HEK293 (cell line): ENCODE results near the gene ZNF45.

ENCODE experiments used
- HOXA7 ChIP-seq: sonication (generic); formaldehyde crosslinking; IDR thresholded peaks from 2 replicates; pipeline ENCODE4 v1.8.1; 2022; ENCODE audit warnings: missing genetic modification reagents, borderline replicate concordance
- MZF1 ChIP-seq: fragments of 450-650 bp; formaldehyde crosslinking; IDR thresholded peaks from 2 replicates; pipeline ENCODE4 v1.5.1; 2017; ENCODE audit warnings: missing biosample characterization, missing genetic modification characterization, borderline replicate concordance
- PRDM6 ChIP-seq: fragments of 450-650 bp; formaldehyde crosslinking; IDR thresholded peaks from 2 replicates; pipeline ENCODE4 v1.5.1; 2017; ENCODE audit warnings: missing biosample characterization, missing genetic modification characterization
- SALL2 ChIP-seq: fragments of 450-650 bp; formaldehyde crosslinking; IDR thresholded peaks from 2 replicates; pipeline ENCODE4 v1.5.0; 2017; ENCODE audit warnings: missing biosample characterization, mild to moderate bottlenecking, missing genetic modification characterization, borderline replicate concordance
- SP2 ChIP-seq: fragments of 450-650 bp; formaldehyde crosslinking; IDR thresholded peaks from 2 replicates; pipeline ENCODE4 v1.5.1; 2016; ENCODE audit warnings: missing biosample characterization, missing genetic modification characterization
- SP3 ChIP-seq: fragments of 450-650 bp; formaldehyde crosslinking; IDR thresholded peaks from 2 replicates; pipeline ENCODE4 v1.5.1; 2016; ENCODE audit warnings: missing biosample characterization, missing genetic modification characterization
- ZBTB10 ChIP-seq: fragments of 450-650 bp; formaldehyde crosslinking; IDR thresholded peaks from 2 replicates; pipeline ENCODE4 v1.5.1; 2016; ENCODE audit warnings: missing biosample characterization, missing genetic modification characterization
- ZBTB17 ChIP-seq: fragments of 450-650 bp; formaldehyde crosslinking; IDR thresholded peaks from 2 replicates; pipeline ENCODE4 v1.5.1; 2016; ENCODE audit warnings: missing biosample characterization, missing genetic modification characterization
- ZBTB48 ChIP-seq: fragments of 450-650 bp; formaldehyde crosslinking; IDR thresholded peaks from 2 replicates; pipeline ENCODE4 v1.5.1; 2016; ENCODE audit warnings: missing biosample characterization, missing genetic modification characterization
- ZBTB7A ChIP-seq: fragments of 450-650 bp; formaldehyde crosslinking; IDR thresholded peaks from 2 replicates; pipeline ENCODE4 v1.5.1; 2016; ENCODE audit warnings: low read depth, missing biosample characterization, missing genetic modification characterization
- ZEB2 ChIP-seq: fragments of 450-650 bp; formaldehyde crosslinking; IDR thresholded peaks from 2 replicates; pipeline ENCODE4 v1.5.1; 2016; ENCODE audit warnings: missing biosample characterization, missing genetic modification characterization
- ZFP37 ChIP-seq: fragments of 450-650 bp; formaldehyde crosslinking; IDR thresholded peaks from 2 replicates; pipeline ENCODE4 v1.5.1; 2016; ENCODE audit warnings: missing biosample characterization, missing genetic modification characterization
- ZNF121 ChIP-seq: fragments of 450-650 bp; formaldehyde crosslinking; IDR thresholded peaks from 2 replicates; pipeline ENCODE4 v1.5.1; 2016; ENCODE audit warnings: missing biosample characterization, missing genetic modification characterization
- ZNF16 ChIP-seq: fragments of 450-650 bp; formaldehyde crosslinking; IDR thresholded peaks from 2 replicates; pipeline ENCODE4 v1.5.1; 2016; ENCODE audit warnings: low read depth, missing biosample characterization, missing genetic modification characterization
- ZNF175 ChIP-seq: fragments of 450-650 bp; formaldehyde crosslinking; IDR thresholded peaks from 2 replicates; pipeline ENCODE4 v1.5.1; 2016; ENCODE audit warnings: missing biosample characterization, missing genetic modification characterization
- ZNF214 ChIP-seq: fragments of 450-650 bp; formaldehyde crosslinking; IDR thresholded peaks from 2 replicates; pipeline ENCODE4 v1.5.1; 2017; ENCODE audit warnings: missing biosample characterization, mild to moderate bottlenecking, missing genetic modification characterization, borderline replicate concordance
- ZNF266 ChIP-seq: fragments of 450-650 bp; formaldehyde crosslinking; IDR thresholded peaks from 2 replicates; pipeline ENCODE4 v1.5.1; 2016; ENCODE audit warnings: missing biosample characterization, missing genetic modification characterization, low read depth
- ZNF280C ChIP-seq: fragments of 450-650 bp; formaldehyde crosslinking; IDR thresholded peaks from 2 replicates; pipeline ENCODE4 v1.5.1; 2016; ENCODE audit warnings: missing biosample characterization, missing genetic modification characterization
- ZNF350 ChIP-seq: fragments of 450-650 bp; formaldehyde crosslinking; IDR thresholded peaks from 2 replicates; pipeline ENCODE4 v1.5.0; 2017; ENCODE audit warnings: missing biosample characterization, mild to moderate bottlenecking, missing genetic modification characterization
- ZNF473 ChIP-seq: fragments of 450-650 bp; formaldehyde crosslinking; IDR thresholded peaks from 2 replicates; pipeline ENCODE4 v1.5.1; 2017; ENCODE audit warnings: missing biosample characterization, missing genetic modification characterization
- ZNF555 ChIP-seq: fragments of 450-650 bp; formaldehyde crosslinking; conservative IDR thresholded peaks from 2 replicates; pipeline ENCODE4 v1.5.1; 2017; ENCODE audit warnings: missing biosample characterization, mild to moderate bottlenecking, missing genetic modification characterization, inconsistent platforms
- ZNF768 ChIP-seq: fragments of 450-650 bp; formaldehyde crosslinking; IDR thresholded peaks from 2 replicates; pipeline ENCODE4 v1.5.1; 2018; ENCODE audit warnings: missing biosample characterization, mild to moderate bottlenecking, missing genetic modification characterization
- ZSCAN18 ChIP-seq: fragments of 450-650 bp; formaldehyde crosslinking; IDR thresholded peaks from 2 replicates; pipeline ENCODE4 v1.5.1; 2016; ENCODE audit warnings: missing biosample characterization, missing genetic modification characterization
- ZSCAN30 ChIP-seq: fragments of 450-650 bp; IDR thresholded peaks from 2 replicates; pipeline ENCODE4 v1.5.1; 2018; ENCODE audit warnings: missing biosample characterization, mild to moderate bottlenecking, missing genetic modification characterization, moderate library complexity
- TF ChIP-seq, protein P1 (sequence below): fragments of 450-650 bp; formaldehyde crosslinking; IDR thresholded peaks from 2 replicates; pipeline ENCODE4 v1.5.1; 2016; ENCODE audit warnings: missing biosample characterization, missing genetic modification characterization, borderline replicate concordance

Gene ZNF45

GRCh38 chr19:43934985-43935708, at the start of gene ZNF45 (continued):
- TF ChIP-seq ZNF280C (tag by site-specific recombination) = no peak
- TF ChIP-seq MZF1 (tag by site-specific recombination) = peak; percentile 88; the same call in 1 of the 2 replicates
- no peak for TF ChIP-seq ZNF266 (tag by site-specific recombination)
- peak; percentile 46 for TF ChIP-seq ZBTB7A (tag by site-specific recombination)
- TF ChIP-seq ZSCAN30 (tag by site-specific recombination) = peak; percentile 63
- no peak for TF ChIP-seq HOXA7 (CRISPR knock-in tag)
- no peak for TF ChIP-seq SALL2
- TF ChIP-seq ZNF214 (tag by site-specific recombination) = no peak
- 0 out of 2 replicates have a peak, but pooled peaks have one; percentile 13 for TF ChIP-seq PRDM6 (tag by site-specific recombination)
- TF ChIP-seq ZNF473 = no peak
- peak; percentile 89 for TF ChIP-seq ZBTB10 (tag by site-specific recombination)
- no peak for TF ChIP-seq ZNF121 (tag by site-specific recombination)
- TF ChIP-seq ZNF175 (tag by site-specific recombination) = no peak
- TF ChIP-seq ZNF768 (tag by site-specific recombination) = no peak
- TF ChIP-seq ZBTB48 (tag by site-specific recombination) = peak; percentile 64; the same call in 1 of the 2 replicates
- TF ChIP-seq ZNF555 = no peak
- TF ChIP-seq ZFP37 (tag by site-specific recombination) = peak; percentile 97; the same call in 1 of the 2 replicates
- peak; percentile 99 for TF ChIP-seq SP3 (tag by site-specific recombination)
- no peak for TF ChIP-seq ZNF16 (tag by site-specific recombination)
- peak; percentile 91 for TF ChIP-seq SP2
- TF ChIP-seq, protein P1, sequence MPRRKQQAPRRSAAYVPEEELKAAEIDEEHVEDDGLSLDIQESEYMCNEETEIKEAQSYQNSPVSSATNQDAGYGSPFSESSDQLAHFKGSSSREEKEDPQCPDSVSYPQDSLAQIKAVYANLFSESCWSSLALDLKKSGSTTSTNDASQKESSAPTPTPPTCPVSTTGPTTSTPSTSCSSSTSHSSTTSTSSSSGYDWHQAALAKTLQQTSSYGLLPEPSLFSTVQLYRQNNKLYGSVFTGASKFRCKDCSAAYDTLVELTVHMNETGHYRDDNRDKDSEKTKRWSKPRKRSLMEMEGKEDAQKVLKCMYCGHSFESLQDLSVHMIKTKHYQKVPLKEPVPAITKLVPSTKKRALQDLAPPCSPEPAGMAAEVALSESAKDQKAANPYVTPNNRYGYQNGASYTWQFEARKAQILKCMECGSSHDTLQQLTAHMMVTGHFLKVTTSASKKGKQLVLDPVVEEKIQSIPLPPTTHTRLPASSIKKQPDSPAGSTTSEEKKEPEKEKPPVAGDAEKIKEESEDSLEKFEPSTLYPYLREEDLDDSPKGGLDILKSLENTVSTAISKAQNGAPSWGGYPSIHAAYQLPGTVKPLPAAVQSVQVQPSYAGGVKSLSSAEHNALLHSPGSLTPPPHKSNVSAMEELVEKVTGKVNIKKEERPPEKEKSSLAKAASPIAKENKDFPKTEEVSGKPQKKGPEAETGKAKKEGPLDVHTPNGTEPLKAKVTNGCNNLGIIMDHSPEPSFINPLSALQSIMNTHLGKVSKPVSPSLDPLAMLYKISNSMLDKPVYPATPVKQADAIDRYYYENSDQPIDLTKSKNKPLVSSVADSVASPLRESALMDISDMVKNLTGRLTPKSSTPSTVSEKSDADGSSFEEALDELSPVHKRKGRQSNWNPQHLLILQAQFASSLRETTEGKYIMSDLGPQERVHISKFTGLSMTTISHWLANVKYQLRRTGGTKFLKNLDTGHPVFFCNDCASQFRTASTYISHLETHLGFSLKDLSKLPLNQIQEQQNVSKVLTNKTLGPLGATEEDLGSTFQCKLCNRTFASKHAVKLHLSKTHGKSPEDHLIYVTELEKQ (tag by site-specific recombination) = no peak
- TF ChIP-seq ZNF350 = no peak
- TF ChIP-seq ZEB2 = peak; percentile 76
- peak; percentile 94 for TF ChIP-seq ZBTB17 (tag by site-specific recombination)
- TF ChIP-seq ZSCAN18 (tag by site-specific recombination) = peak; percentile 79; the same call in 1 of the 2 replicates
